ENCODE measurements around the gene CAVIN3. TPM values are rescaled to one million over a fixed set of nuclear protein-coding genes. Genes with fewer than 3 reads are reported as not detected.

CAVIN3 gene
- total and polyA plus RNA-seq, 2 experiments from 2014 or later, result 33.2 to 34.2 TPM

GRCh38 chr11:6318204-6318603 is 2.1 kb downstream of the CAVIN3 start (continued):
- TF ChIP-seq ZNF462 (CRISPR knock-in tag; IDR thresholded peaks at IDR 0.05) (no peak), ZNF331 (CRISPR knock-in tag; IDR thresholded peaks at IDR 0.05; ENCODE audit: low read depth) (no peak), REST (IDR thresholded peaks at IDR 0.05; ENCODE audit: unreplicated experiment) (no peak), CREB1 (CRISPR knock-in tag; IDR thresholded peaks at IDR 0.05; ENCODE audit: low read depth) (no peak), ZNF114 (CRISPR knock-in tag; IDR thresholded peaks at IDR 0.05) (no peak), STAT1 (IDR thresholded peaks at IDR 0.05; ENCODE audit: unreplicated experiment) (no peak)
